H1 (cell line): ENCODE data around the gene RILP. TPM values are rescaled to one million over a fixed set of nuclear protein-coding genes. Genes with fewer than 3 reads are reported as not detected.
"Not testable (repeated sequence)": the region's sequence is repeated elsewhere in the genome, so short reads cannot be mapped to it uniquely, and the experiment has no call there.

ENCODE experiments used
- CTCF ChIA-PET: fragments of 300-600 bp; sonication (Branson Sonifier 250); formaldehyde crosslinking; loops from one replicate; lab custom pipeline; 2021; ENCODE audit not compliant: partially characterized antibody; lab: Charles Lee
- POLR2A ChIA-PET: fragments of 300-600 bp; sonication (Branson Sonifier 250); formaldehyde crosslinking; loops from one replicate; lab custom pipeline; 2021; ENCODE audit warnings: inconsistent platforms; ENCODE audit not compliant: partially characterized antibody; lab: Charles Lee
- DNase-seq, 2 experiments: peaks; one replicate each; pipeline versions ENCODE4 v3.0.0 to v3.0.0-alpha.2; 2010 to 2022; ENCODE audit warnings: low spot score in 2 of 2, low read depth in 1 of 2, mixed read lengths in 1 of 2
- FAIRE-seq: peaks from 2 replicates; lab custom pipeline; 2011; peaks lifted over from hg19 to GRCh38; lab: Jason Lieb, UNC
- H2AFZ ChIP-seq: 2 replicates; pipeline ENCODE4 v1.8.1; 2012; ENCODE audit warnings: low read length, inconsistent platforms
- H2AK5ac ChIP-seq: 2 replicates; pipeline ENCODE4 v1.6.1; 2013; ENCODE audit warnings: low read depth, low read length
- H2BK120ac ChIP-seq: replicated peaks from 2 replicates; pipeline ENCODE3; 2013; ENCODE audit warnings: low read depth, low read length, inconsistent platforms
- H2BK12ac ChIP-seq: 2 replicates; pipeline ENCODE4 v1.6.1; 2013; ENCODE audit warnings: low read depth, low read length
- H2BK15ac ChIP-seq: 2 replicates; pipeline ENCODE4 v1.6.1; 2013; ENCODE audit warnings: low read length
- H2BK20ac ChIP-seq: 2 replicates; pipeline ENCODE4 v1.6.1; 2013; ENCODE audit warnings: low read length
- H2BK5ac ChIP-seq: 2 replicates; pipeline ENCODE4 v1.6.1; 2013; ENCODE audit warnings: low read depth, low read length
- H3K14ac ChIP-seq: 2 replicates; pipeline ENCODE4 v1.6.1; 2013; ENCODE audit warnings: inconsistent platforms; ENCODE audit not compliant: insufficient read length
- H3K18ac ChIP-seq: 2 replicates; pipeline ENCODE4 v1.6.1; 2013; ENCODE audit warnings: low read length; ENCODE audit errors: extremely low read depth
- H3K23ac ChIP-seq: 2 replicates; pipeline ENCODE4 v1.6.1; 2013; ENCODE audit warnings: inconsistent platforms; ENCODE audit not compliant: insufficient read length
- H3K23me2 ChIP-seq: 2 replicates; pipeline ENCODE4 v1.6.1; 2013; ENCODE audit warnings: low read depth, low read length
- H3K27ac ChIP-seq: 2 replicates; pipeline ENCODE4 v1.6.1; 2011; ENCODE audit warnings: low read depth, low read length, inconsistent platforms
- H3K27me3 ChIP-seq, 4 experiments: replicated peaks in 1 of 4; 1 replicate in 1 of 4; 2 replicates in 3 of 4; pipeline versions ENCODE4 v1.6.1 to v1.8.1; 2011 to 2013; ENCODE audit warnings: low read length in 3 of 4, mild to moderate bottlenecking in 3 of 4, inconsistent platforms in 2 of 4, mixed read lengths in 2 of 4, moderate library complexity in 1 of 4; ENCODE audit not compliant: control insufficient read depth in 3 of 4, insufficient read depth in 3 of 4; ENCODE audit errors: extremely low read depth in 1 of 4
- H3K36me3 ChIP-seq, 4 experiments: 2 replicates each; pipeline versions ENCODE4 v1.6.1 to v1.8.1; 2011 to 2013; ENCODE audit warnings: mild to moderate bottlenecking in 4 of 4, low read length in 3 of 4, moderate library complexity in 2 of 4, control low read depth in 1 of 4, inconsistent platforms in 1 of 4; ENCODE audit not compliant: insufficient read depth in 4 of 4, control insufficient read depth in 2 of 4
- H3K4ac ChIP-seq: replicated peaks from 2 replicates; pipeline ENCODE3; 2013; ENCODE audit warnings: low read length, low read depth, mixed read lengths, inconsistent platforms; ENCODE audit not compliant: insufficient read length
- H3K4me1 ChIP-seq, 4 experiments: replicated peaks in 1 of 4; 1 replicate in 1 of 4; 2 replicates in 3 of 4; pipeline versions ENCODE4 v1.6.1 to v1.8.1; 2011 to 2013; ENCODE audit warnings: low read length in 3 of 4, inconsistent platforms in 2 of 4, mixed read lengths in 1 of 4; ENCODE audit not compliant: insufficient read depth in 4 of 4, control insufficient read depth in 3 of 4
- H3K4me2 ChIP-seq, 2 experiments: 2 replicates each; pipeline versions ENCODE4 v1.6.1 to v1.8.1; 2011 to 2013; ENCODE audit warnings: low read depth in 2 of 2, low read length in 2 of 2, control low read depth in 1 of 2, inconsistent platforms in 1 of 2, mild to moderate bottlenecking in 1 of 2; ENCODE audit not compliant: insufficient read depth in 1 of 2
- H3K4me3 ChIP-seq, 4 experiments: fragments of 200-600, 300-600 bp in 1 of 4; sonication (generic), shearing (Covaris generic), sonication (Bioruptor Twin) in 1 of 4; 2 replicates each; pipeline versions ENCODE4 v1.5.1 to v1.8.1; 2011 to 2016; ENCODE audit warnings: low read length in 4 of 4, low read depth in 3 of 4, control low read depth in 2 of 4, inconsistent platforms in 2 of 4, mild to moderate bottlenecking in 2 of 4, mixed read lengths in 1 of 4, moderate library complexity in 1 of 4; ENCODE audit not compliant: insufficient read depth in 2 of 4; ENCODE audit errors: extremely low read depth in 1 of 4
- H3K56ac ChIP-seq: replicated peaks from 2 replicates; pipeline ENCODE3; 2013; ENCODE audit warnings: low read depth, mild to moderate bottlenecking, mixed read lengths, low read length, inconsistent platforms; ENCODE audit not compliant: insufficient read length
- H3K79me1 ChIP-seq: 2 replicates; pipeline ENCODE4 v1.6.1; 2013; ENCODE audit warnings: low read depth, low read length, control low read depth
- H3K79me2 ChIP-seq, 2 experiments: 2 replicates each; pipeline versions ENCODE4 v1.6.1 to v1.8.1; 2012 to 2013; ENCODE audit warnings: low read length in 2 of 2, mild to moderate bottlenecking in 2 of 2, inconsistent platforms in 1 of 2; ENCODE audit not compliant: insufficient read depth in 2 of 2, control insufficient read depth in 1 of 2
- H3K9ac ChIP-seq, 4 experiments: replicated peaks in 1 of 4; 1 replicate in 1 of 4; 2 replicates in 3 of 4; pipeline versions ENCODE4 v1.6.1 to v1.8.1; 2011 to 2013; ENCODE audit warnings: low read depth in 3 of 4, low read length in 3 of 4, control low read depth in 2 of 4, mild to moderate bottlenecking in 2 of 4, moderate library complexity in 2 of 4, inconsistent platforms in 1 of 4; ENCODE audit errors: extremely low read depth in 1 of 4
- H3K9me3 ChIP-seq, 2 experiments: 2 replicates each; pipeline versions ENCODE4 v1.6.1 to v1.8.1; 2012 to 2013; ENCODE audit warnings: mild to moderate bottlenecking in 2 of 2, moderate library complexity in 2 of 2, control low read depth in 1 of 2, inconsistent platforms in 1 of 2, low read depth in 1 of 2, low read length in 1 of 2, mixed read lengths in 1 of 2; ENCODE audit not compliant: insufficient read depth in 2 of 2
- H4K20me1 ChIP-seq, 2 experiments: replicated peaks in 1 of 2; 2 replicates each; pipeline versions ENCODE3 to v1.8.1; 2011 to 2013; ENCODE audit warnings: inconsistent platforms in 2 of 2, low read length in 2 of 2, mild to moderate bottlenecking in 1 of 2; ENCODE audit not compliant: insufficient read depth in 2 of 2, control insufficient read depth in 1 of 2
- H4K5ac ChIP-seq: 2 replicates; pipeline ENCODE4 v1.6.1; 2013; ENCODE audit warnings: low read length, low read depth, mixed read lengths, inconsistent platforms; ENCODE audit not compliant: insufficient read length
- H4K8ac ChIP-seq: 2 replicates; pipeline ENCODE4 v1.8.0; 2013; ENCODE audit warnings: mild to moderate bottlenecking, moderate library complexity, low read length, inconsistent platforms; ENCODE audit not compliant: insufficient read depth; ENCODE audit errors: extremely low read depth
- H4K91ac ChIP-seq: replicated peaks from 2 replicates; pipeline ENCODE3; 2013; ENCODE audit warnings: low read length, mixed read lengths, inconsistent platforms; ENCODE audit not compliant: insufficient read length
- WGBS, 2 experiments: shearing (Covaris generic) in 1 of 2; methylation state at CpG; one replicate each; pipeline versions ENCODE4 v1.1.6 to v1.1.7; 2013 to 2015; ENCODE audit warnings: low lambda C conversion rate in 2 of 2, mixed read lengths in 2 of 2, inconsistent platforms in 1 of 2, low coverage in 1 of 2, missing lambda C conversion rate in 1 of 2; ENCODE audit not compliant: insufficient replicate concordance in 2 of 2, insufficient coverage in 1 of 2, insufficient read length in 1 of 2; ENCODE audit errors: extremely low coverage in 1 of 2, missing lambda C conversion rate in 1 of 2; 5-methylcytosine and 5-hydroxymethylcytosine counted together
- polyA plus RNA-seq, 7 experiments: library from polyadenylated mRNA; depleted of rRNA in 3 of 7; stranded (reverse) in 5 of 7; unstranded in 2 of 7; fragments of >200 nt in 5 of 7; fragments of 200-250 nt in 2 of 7; gene quantifications; 1 replicate in 5 of 7; 2 replicates in 1 of 7; 4 replicates in 1 of 7; pipeline versions ENCODE4 v1.2.1 to v1.2.3, GENCODE V29; 2011 to 2013; ENCODE audit warnings: missing spikeins in 2 of 7, mixed read lengths in 2 of 7
- total RNA-seq: library from RNA; stranded (reverse); fragmentation: NEBNext Ultra II Directional; extraction: Animal tissue kit (Norgen Biotek cat#: 25700); gene quantifications from 2 replicates; pipeline ENCODE4 v1.2.1, GENCODE V29; 2021

The RILP gene
- total and polyA plus RNA-seq, 2 of the 8 experiments (the other 6 are each of a cell fraction or from before 2014, with no cell fraction given): 6.8 to 7.2 TPM

- H3K23ac ChIP-seq, H3K18ac ChIP-seq, H3K79me1 ChIP-seq, H3K79me2 ChIP-seq, H3K4ac ChIP-seq, H3K23me2 ChIP-seq, H3K4me2 ChIP-seq, H3K9me3 ChIP-seq, H4K8ac ChIP-seq, H2BK120ac ChIP-seq, DNase-seq, H3K27ac ChIP-seq, H2BK12ac ChIP-seq, H2BK5ac ChIP-seq, H3K9ac ChIP-seq, H2AFZ ChIP-seq, H2BK20ac ChIP-seq, H3K4me3 ChIP-seq, H3K56ac ChIP-seq, H2BK15ac ChIP-seq, H2AK5ac ChIP-seq, H3K14ac ChIP-seq, H4K5ac ChIP-seq, H3K27me3 ChIP-seq, H4K91ac ChIP-seq, H3K4me1 ChIP-seq, FAIRE-seq: not testable (repeated sequence)
- peaks cover 4 to 16% of the 10 kb centered on the region in 2 experiments for H4K20me1 ChIP-seq
- ChIA-PET CTCF (interaction anchor here (4.4 kb wide), 1 partner anchor 10 kb away, joined by 19 read pairs; no protein-coding TSS in a partner anchor), POLR2A (interaction anchor here (1.2 to 9.6 kb wide), 3 partner anchors 13 to 148 kb away, joined by 3 to 65 read pairs (median 3); partner anchors contain the start of gene RILP)
- H3K36me3 ChIP-seq: peaks cover 33 to 79% (median 63%) of the 10 kb centered on the region in 4 experiments
- WGBS, 2 experiments: 96% methylated on average over 5 of the region's 5 CpGs; no CpG with 5 or more reads in 1 of the 2 experiments
Measured at GRCh38 chr17:1663934-1664333, 14.3 kb upstream of the RILP start.
